ENCODE measurements around the gene NFKBIL1.
A peak's percentile ranks its signal among the peaks of the same experiment; 100 is the strongest.

Gene NFKBIL1

DNA sequence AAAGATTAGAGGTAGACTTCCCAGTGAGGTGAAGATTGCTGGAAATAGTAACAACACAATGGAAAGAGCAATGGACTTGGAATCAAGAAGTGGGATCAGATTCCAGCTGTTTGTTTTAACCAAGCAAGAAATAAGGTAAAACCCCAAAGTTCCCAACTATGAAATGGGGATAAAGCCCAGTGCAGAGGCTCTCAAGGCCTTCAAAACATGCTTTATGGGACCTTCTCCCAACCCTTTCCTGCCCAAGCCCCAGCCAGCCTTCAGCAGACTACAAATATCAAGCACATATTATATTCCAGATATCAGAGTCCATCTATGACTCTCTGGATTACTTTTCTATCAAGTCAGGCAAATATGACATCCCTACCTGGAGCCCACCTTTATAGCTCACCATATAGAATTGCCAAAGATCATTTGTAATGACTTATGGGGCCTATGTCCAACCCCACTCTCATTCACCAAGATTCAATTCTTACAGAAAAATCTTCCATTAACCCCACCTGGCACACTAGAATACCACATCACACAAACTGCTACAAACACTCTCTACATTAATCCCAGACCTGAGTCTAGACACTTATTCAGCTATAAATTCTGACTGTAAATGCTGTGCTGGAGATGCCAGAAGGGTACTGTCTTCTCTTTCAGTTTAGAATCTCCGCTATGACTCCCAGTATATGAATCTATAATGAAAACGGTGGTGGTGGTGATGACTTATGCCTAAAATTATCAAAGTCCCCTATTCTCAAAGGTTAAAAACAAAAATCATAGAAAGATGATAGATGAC is 11.7 kb upstream of the NFKBIL1 start:
- DNase-seq: no peak

DNA sequence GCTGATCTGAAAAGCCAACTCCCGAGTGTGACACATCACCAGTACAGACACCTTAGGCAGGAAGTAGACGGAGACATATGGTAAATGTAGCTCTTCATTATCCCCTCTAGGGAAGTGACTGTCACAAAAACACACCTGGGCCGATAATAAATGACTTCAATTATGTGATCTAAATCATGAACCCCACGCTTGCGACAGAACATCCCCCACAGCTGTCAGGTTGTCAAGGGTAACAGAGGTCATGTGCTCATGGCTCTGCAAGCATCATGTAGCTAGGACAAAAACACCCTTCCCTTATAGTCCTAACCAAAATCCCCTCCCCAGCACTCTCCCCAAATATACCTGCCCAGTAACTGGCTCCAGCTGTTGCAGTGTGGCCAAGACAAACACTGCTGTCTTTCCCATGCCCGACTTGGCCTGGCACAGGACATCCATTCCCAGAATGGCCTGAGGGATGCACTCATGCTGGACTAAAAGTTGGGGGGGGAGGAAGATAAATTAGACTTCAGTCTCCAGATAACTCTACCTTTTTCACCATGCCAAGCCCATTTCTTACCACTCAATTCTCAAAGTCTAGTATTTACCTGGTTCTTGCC is 8.5 kb upstream of the NFKBIL1 start:
- no peak for DNase-seq

GRCh38 chr6:31540640-31541039 is 6.8 kb upstream of the NFKBIL1 start:
- no peak for DNase-seq

GRCh38 chr6:31541059-31541657 is 6.2 kb upstream of the NFKBIL1 start:
- DNase-seq: peak; percentile 58

DNA sequence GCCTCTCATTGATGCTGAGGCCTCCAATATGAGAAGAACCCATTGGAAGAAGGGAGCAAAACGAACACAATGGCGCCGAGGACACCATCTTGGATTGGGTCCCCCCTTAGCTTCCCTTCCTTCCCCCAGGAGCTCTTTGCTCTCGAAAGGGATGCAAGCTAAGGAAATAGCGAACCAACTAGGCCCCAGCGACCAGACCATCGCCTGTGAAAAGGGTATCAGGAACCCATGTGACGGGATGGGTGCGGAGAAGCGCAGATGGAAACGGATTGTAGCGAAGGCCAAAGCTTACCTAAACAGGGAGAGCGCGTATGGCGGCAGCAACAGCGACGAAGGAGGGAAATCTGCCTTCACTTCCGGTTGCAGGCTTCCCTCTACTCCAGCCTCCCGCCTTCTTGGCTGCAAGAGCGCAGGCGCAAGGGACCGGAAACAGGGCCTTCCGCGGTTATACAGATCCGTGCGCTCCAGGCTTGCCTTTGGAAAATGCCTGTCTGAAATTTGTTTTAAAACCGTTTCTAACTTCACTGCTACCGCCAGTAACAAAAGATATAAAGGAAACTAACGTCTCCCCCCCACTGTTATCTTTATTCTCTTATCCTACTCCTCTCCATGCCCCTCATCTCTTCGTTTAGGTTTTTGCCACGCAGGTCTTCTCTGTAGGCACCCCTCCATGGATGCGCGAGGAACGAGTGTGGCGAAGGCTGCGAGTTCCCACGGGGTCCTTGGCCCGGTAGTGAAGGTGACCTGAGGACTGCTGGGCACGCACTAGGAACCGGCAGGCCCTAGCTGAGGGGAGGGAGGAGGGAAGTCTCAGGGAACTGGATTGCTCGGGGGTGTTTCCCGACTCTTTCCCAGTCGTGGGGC is 5.5 kb upstream of the NFKBIL1 start, which contains the start of gene DDX39B:
DDX39B (minus strand) TSS at position 346 of the 864 bp plus-strand sequence. CDS start 1,471 bp downstream, outside the sequence.
- DNase-seq: peak; percentile 94

DNA sequence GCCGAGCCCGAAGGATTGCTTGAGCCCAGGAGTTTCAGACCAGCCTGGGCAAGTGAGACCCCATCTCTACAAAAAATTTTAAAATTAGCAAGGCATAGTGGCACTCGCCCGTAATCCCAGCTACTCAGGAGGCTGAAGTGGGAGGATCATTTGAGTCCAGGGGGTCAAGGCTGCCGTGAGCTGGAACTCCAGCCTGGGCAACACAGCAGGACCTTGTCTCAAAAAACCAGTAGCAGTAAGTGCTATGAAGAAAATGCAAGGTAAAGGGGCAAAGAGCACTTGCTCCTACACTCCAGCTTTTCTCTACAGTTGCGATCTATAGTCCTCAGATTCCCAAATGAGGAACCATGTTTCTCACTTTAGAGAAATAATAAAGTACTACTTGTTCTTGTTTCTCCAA is 3.8 kb upstream of the NFKBIL1 start:
- DNase-seq: no peak

GRCh38 chr6:31544676-31545075 is 2.7 kb upstream of the NFKBIL1 start:
- DNase-seq: no peak

DNA sequence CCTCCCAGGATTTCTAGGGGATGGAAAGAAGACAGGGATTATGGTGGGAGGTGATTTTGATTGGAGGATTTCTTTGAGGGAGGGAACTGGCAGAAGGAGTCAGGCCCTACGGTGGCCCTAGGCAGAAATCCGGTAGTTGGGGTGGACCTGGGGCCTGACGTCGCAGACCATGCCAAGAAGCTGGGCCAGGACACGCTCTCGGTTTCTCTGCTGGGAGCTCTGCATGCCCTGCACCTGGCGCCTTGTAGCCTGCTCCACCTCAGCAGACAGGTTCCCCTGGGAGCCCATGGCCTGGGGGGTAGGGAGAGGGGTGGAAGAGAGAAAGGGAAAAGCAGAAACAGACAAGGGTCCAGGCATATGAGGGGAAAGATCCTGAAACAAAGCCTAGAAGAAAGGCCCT is 2.1 kb upstream of the NFKBIL1 start:
- DNase-seq: no peak

GRCh38 chr6:31546339-31546957 is 960 bp upstream of the NFKBIL1 start, which contains the start of gene ATP6V1G2:
Gene ATP6V1G2 (minus strand): TSS chr6:31546608. CDS start chr6:31546559, 49 bp downstream.
- DNase-seq: peak; percentile 88

DNA sequence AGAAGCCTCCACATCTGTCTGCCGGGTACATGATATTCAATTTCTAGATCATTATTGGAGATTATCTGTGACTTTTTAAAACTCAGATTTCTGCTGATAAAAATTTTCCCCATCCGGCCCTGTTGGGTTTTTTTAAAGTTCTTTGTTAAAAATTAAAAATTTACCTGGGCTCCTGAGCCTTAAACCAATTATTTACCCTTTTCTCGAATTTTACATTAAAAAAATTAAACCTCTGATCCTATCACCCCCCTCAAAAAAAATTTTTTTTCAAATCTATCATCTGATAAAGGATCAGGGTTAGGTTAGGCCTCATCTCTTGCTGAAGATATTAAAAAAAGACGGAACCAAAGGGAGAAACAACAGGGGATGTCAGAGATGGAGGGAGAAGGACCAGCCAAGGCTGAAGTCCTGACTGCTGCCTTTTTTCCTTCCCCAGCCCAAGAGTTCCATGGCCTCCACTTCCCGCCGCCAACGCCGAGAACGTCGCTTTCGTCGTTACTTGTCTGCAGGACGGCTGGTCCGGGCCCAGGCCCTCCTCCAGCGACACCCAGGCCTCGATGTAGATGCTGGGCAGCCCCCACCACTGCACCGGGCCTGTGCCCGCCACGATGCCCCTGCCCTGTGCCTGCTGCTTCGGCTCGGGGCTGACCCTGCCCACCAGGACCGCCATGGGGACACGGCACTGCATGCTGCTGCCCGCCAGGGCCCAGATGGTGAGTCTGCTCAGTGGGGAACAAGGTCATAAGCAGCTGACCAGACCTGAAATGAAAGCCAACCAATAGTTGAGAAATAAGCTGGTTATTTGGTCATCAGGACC is 527 bp downstream of the NFKBIL1 start:
- DNase-seq: no peak

GRCh38 chr6:31548544-31548873 is 1.1 kb downstream of the NFKBIL1 start:
- no peak for DNase-seq

- peak; percentile 61 for DNase-seq
Measured at GRCh38 chr6:31551371-31551770, 4.0 kb downstream of the NFKBIL1 start.

GRCh38 chr6:31556307-31556706 is 8.9 kb downstream of the NFKBIL1 start:
- no peak for DNase-seq

DNA sequence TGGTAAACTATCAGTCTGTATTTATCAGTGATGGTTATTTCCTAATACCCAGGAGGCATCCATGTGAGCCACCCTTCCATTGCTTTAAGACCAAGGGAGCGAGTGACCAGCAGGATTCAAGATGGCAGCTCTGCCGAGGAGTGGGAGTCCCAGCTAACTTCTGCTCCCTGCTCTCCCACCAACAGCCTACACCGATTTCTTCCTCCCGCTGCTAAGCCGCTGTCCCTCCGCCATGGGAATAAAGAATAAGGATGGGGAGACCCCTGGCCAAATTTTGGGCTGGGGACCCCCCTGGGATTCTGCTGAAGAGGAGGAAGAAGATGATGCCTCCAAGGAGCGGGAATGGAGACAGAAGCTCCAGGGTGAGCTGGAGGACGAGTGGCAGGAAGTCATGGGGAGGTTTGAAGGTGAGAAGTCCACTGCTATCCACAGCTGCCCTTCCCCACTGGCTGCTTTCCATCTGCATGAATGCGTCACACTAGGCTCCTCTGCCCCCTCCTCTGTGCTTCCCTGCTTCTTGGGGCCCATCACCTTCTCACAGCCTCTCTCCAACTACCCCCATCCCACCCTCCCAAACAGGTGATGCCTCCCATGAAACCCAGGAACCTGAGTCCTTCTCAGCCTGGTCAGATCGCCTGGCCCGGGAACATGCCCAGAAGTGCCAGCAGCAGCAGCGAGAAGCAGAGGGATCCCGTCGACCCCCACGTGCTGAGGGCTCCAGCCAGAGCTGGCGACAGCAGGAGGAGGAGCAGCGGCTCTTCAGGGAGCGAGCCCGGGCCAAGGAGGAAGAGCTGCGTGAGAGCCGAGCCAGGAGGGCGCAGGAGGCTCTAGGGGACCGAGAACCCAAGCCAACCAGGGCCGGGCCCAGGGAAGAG is 10.3 kb downstream of the NFKBIL1 start:
- DNase-seq: no peak

DNA sequence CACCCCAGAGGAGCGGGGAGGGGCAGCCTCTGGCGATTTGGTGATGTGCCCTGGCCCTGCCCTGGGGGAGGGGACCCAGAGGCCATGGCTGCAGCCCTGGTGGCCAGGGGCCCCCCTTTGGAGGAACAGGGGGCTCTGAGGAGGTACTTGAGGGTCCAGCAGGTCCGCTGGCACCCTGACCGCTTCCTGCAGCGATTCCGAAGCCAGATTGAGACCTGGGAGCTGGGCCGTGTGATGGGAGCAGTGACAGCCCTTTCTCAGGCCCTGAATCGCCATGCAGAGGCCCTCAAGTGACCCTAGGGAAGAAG is 10.9 kb downstream of the NFKBIL1 start:
- DNase-seq: no peak

DNA sequence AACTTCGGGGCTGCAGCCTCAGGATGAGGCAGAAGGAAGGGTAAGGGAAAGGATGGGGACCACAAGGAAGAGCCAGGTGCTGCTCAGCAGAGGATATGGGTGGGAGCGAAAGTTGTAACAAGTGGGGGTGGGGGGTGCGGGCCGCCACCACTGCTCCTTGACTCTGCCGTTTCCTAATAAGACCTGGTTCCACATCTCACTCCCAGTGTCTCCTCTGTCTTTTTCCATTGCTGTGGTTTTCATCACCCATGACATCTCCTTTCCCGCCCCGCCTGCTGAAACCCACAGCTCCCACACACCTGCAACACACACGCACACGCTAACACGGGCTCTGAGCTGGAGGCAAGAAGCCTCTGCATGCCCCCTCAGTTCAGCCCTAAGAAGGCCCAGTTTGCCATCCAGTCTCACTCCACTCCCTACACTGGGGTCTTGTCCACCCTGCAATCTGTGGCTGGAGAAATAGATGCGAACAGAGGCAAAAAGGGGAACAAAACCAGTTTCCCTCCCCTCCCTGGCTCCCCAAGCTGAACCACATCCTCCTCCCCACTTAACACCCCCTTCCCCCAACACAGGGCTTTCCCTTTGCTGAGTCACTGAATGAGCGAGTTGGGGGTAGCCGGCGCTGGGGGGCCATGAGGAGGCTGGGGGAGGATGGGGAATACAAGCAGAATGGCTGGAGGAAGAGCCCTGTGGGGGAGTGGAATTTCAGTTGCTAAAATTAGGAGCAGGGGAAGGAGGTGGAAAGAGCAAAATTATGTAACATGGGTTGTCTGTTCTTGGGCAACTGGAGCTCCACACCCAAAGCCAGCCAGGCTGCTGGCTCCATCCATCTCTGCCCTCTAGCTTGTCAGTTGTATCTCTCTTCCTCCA is 11.5 kb downstream of the NFKBIL1 start:
- DNase-seq: peak; percentile 77

GRCh38 chr6:31559606-31559957 is 12.2 kb downstream of the NFKBIL1 start:
- DNase-seq: no peak

- DNase-seq: no peak
Measured at GRCh38 chr6:31559958-31560696, 12.7 kb downstream of the NFKBIL1 start.

DNA sequence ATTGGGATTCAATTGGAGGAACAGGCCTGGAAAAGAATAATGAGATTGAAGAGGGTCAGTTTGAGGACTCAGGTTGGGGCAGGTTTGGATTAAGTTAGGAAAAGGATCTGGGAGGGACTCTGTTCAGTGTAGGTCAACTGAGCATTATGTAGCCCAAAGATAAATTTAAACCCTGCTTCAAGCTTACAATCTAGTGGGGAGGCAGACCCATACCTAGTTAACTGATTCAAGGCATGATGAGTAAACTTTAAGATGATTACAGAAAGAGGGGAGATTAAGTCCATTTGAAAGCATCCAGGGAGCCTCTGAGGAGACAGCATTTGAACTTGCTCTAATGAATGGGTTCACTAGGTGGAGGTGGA is 13.3 kb downstream of the NFKBIL1 start:
- DNase-seq: no peak

Measured in activated naive CD4-positive, alpha-beta T cell treated with anti-CD3 and anti-CD28 coated beads, Interleukin-2, amount 50 U/mL, for 16 hours (primary cell).